MM.1S (cell line): ENCODE measurements around the gene SUMO1.

Experiments used
- DNase-seq: peaks from one replicate; pipeline ENCODE4 v3.0.0-alpha.2; 2015
- H2AFZ ChIP-seq: fragments of 300-600 bp; sonication (generic); 2 replicates; pipeline ENCODE4 v1.6.0; 2016; ENCODE audit warnings: antibody characterized with exemption, low read length
- H3F3A ChIP-seq: fragments of 300-600 bp; sonication (generic); 2 replicates; pipeline ENCODE4 v1.6.1; 2016; ENCODE audit warnings: mild to moderate bottlenecking, antibody characterized with exemption, low read length, moderate library complexity, mixed read lengths; ENCODE audit not compliant: insufficient read depth
- H3K27ac ChIP-seq: fragments of 300-600 bp; sonication (generic); 2 replicates; pipeline ENCODE4 v1.5.1; 2016; ENCODE audit warnings: mild to moderate bottlenecking, low read length
- H3K27me3 ChIP-seq: fragments of 300-600 bp; sonication (generic); replicated peaks from 2 replicates; pipeline ENCODE4 v1.6.0; 2016; ENCODE audit warnings: low read length; ENCODE audit not compliant: insufficient read depth
- H3K36me3 ChIP-seq: fragments of 300-600 bp; sonication (generic); replicated peaks from 2 replicates; pipeline ENCODE4 v1.6.1; 2016; ENCODE audit warnings: mild to moderate bottlenecking, low read length, mixed read lengths; ENCODE audit not compliant: insufficient read depth
- H3K4me1 ChIP-seq: fragments of 300-600 bp; sonication (generic); 2 replicates; pipeline ENCODE4 v1.6.1; 2016; ENCODE audit warnings: low read length, mixed read lengths
- H3K4me2 ChIP-seq: fragments of 300-600 bp; sonication (generic); 2 replicates; pipeline ENCODE4 v1.6.0; 2016; ENCODE audit warnings: low read depth, low read length
- H3K4me3 ChIP-seq: fragments of 300-600 bp; sonication (generic); 2 replicates; pipeline ENCODE4 v1.5.1; 2016; ENCODE audit warnings: low read length, mixed read lengths
- H3K79me2 ChIP-seq: fragments of 300-600 bp; sonication (generic); 2 replicates; pipeline ENCODE4 v1.6.1; 2016; ENCODE audit warnings: mixed run types, low read length, mixed read lengths
- H3K9ac ChIP-seq: fragments of 300-600 bp; sonication (generic); 2 replicates; pipeline ENCODE4 v1.6.1; 2016; ENCODE audit warnings: low read length, mixed read lengths
- H3K9me2 ChIP-seq: fragments of 300-600 bp; sonication (generic); replicated peaks from 2 replicates; pipeline ENCODE4 v1.6.1; 2016; ENCODE audit warnings: mild to moderate bottlenecking, low read length, mixed read lengths; ENCODE audit not compliant: insufficient read depth
- H3K9me3 ChIP-seq: fragments of 300-600 bp; sonication (generic); replicated peaks from 2 replicates; pipeline ENCODE4 v1.6.1; 2016; ENCODE audit warnings: mild to moderate bottlenecking, low read length, mixed read lengths; ENCODE audit not compliant: insufficient read depth
- H4K20me1 ChIP-seq: fragments of 300-600 bp; sonication (generic); 2 replicates; pipeline ENCODE4 v1.6.1; 2016; ENCODE audit warnings: mild to moderate bottlenecking, low read length, moderate library complexity, mixed read lengths; ENCODE audit not compliant: insufficient read depth
- EZH2 ChIP-seq: fragments of 300-600 bp; sonication (generic); optimal IDR thresholded peaks from 2 replicates; pipeline ENCODE3; 2017; ENCODE audit warnings: low read depth, mild to moderate bottlenecking, antibody characterized with exemption, low read length, mixed read lengths
- EZH2phosphoT487 ChIP-seq: fragments of 300-600 bp; sonication (generic); IDR thresholded peaks from 2 replicates; pipeline ENCODE4 v1.6.1; 2018; ENCODE audit warnings: antibody characterized with exemption, low read length
- TF ChIP-seq, protein P1 (sequence below): fragments of 300-600 bp; sonication (generic); IDR thresholded peaks from 2 replicates; pipeline ENCODE4 v1.5.1; 2016; ENCODE audit warnings: antibody characterized with exemption, low read length, mixed read lengths

SUMO1 gene

DNA sequence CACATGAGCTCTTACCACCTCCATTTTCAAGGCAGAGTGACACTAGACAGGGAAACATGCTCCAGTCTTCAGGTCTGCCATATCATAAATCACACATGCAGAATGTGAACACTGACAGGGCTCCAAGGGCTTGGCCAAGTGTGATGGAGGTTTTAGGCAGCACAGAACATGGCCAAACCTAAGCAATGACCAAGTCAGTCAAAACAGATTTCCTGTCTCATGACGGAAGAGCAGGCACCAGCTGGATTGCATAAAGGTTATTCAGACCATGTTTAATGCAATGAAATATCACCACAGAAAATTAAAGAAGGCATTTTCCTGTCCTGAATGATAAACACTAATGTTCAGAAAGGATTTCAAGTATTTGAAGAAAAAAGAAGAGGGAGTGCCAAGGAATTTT, 72.5 kb downstream of the SUMO1 start:
- Histone ChIP-seq H3F3A (no peaks in the 10 kb centered on the region), H3K79me2 (no peaks in the 10 kb centered on the region), H3K9ac (no peak overlapping the region), H4K20me1 (no peaks in the 10 kb centered on the region), H3K27me3 (no peaks in the 10 kb centered on the region), H3K4me2 (no peak overlapping the region), H3K4me3 (no peak overlapping the region), H3K4me1 (no peaks in the 10 kb centered on the region), H3K36me3 (no peaks in the 10 kb centered on the region), H3K27ac (no peak overlapping the region), H3K9me3 (no peaks in the 10 kb centered on the region), H3K9me2 (no peaks in the 10 kb centered on the region), H2AFZ (no peak overlapping the region)
- DNase-seq, result no peak
- no peak for TF ChIP-seq EZH2
- TF ChIP-seq EZH2phosphoT487, result no peak
- TF ChIP-seq, protein P1, sequence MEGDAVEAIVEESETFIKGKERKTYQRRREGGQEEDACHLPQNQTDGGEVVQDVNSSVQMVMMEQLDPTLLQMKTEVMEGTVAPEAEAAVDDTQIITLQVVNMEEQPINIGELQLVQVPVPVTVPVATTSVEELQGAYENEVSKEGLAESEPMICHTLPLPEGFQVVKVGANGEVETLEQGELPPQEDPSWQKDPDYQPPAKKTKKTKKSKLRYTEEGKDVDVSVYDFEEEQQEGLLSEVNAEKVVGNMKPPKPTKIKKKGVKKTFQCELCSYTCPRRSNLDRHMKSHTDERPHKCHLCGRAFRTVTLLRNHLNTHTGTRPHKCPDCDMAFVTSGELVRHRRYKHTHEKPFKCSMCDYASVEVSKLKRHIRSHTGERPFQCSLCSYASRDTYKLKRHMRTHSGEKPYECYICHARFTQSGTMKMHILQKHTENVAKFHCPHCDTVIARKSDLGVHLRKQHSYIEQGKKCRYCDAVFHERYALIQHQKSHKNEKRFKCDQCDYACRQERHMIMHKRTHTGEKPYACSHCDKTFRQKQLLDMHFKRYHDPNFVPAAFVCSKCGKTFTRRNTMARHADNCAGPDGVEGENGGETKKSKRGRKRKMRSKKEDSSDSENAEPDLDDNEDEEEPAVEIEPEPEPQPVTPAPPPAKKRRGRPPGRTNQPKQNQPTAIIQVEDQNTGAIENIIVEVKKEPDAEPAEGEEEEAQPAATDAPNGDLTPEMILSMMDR, result no peak

DNA sequence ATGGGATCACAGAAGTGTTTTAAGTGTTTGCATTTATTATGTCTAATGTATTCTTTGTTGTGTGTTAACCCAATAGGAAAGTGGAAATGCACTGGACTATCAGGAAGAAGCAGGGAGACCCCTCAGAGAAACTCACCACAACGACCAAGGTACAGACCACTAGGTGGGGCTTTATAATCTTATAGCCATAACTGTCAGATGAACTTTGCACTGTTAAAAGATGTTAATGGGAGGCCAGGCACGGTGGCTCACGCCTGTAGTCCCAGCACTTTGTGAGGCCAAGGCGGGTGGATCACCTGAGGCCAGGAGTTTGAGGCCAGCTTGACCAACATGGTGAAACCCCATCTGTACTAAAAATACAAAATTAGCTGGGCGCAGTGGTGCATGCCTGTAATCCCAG, 73.2 kb downstream of the SUMO1 start:
- no peaks in the 10 kb centered on the region for H3K9me2 ChIP-seq

DNA sequence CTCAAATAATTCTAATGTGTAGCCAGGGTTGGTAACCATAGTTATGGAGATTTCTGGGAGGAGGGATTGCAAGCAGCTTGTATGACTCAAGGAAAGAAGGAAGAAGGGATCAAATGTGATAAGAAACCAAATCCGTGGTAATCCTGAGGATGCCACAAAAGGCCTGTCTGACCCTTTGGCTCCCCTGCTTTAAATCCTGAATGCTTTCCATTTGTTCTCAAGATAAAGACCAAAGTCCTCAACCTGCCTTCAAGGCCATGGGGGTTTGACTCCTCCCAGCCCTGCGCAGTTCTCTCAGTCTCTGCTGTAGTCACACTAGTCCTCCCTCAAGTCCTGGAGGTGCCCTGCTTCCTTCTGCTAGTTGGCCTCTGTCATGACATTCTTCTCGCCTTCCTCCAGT, 74.0 kb downstream of the SUMO1 start:
- H3K9ac ChIP-seq, result no peak overlapping the region
- H3K9me3 ChIP-seq, result no peaks in the 10 kb centered on the region
- H3F3A ChIP-seq, result no peaks in the 10 kb centered on the region
- no peaks in the 10 kb centered on the region for H3K9me2 ChIP-seq
- H3K36me3 ChIP-seq, result no peaks in the 10 kb centered on the region
- no peaks in the 10 kb centered on the region for H3K27me3 ChIP-seq
- DNase-seq, result no peak
- no peak overlapping the region for H3K27ac ChIP-seq
- TF ChIP-seq EZH2phosphoT487, result no peak
- no peak for TF ChIP-seq EZH2
- TF ChIP-seq, protein P1, result no peak
- no peaks in the 10 kb centered on the region for H3K4me1 ChIP-seq
- H3K4me2 ChIP-seq, result no peak overlapping the region
- H3K79me2 ChIP-seq, result no peaks in the 10 kb centered on the region
- no peak overlapping the region for H3K4me3 ChIP-seq
- no peaks in the 10 kb centered on the region for H4K20me1 ChIP-seq
- H2AFZ ChIP-seq, result no peak overlapping the region

More for the DNA sequence above, 73.2 kb downstream of the SUMO1 start:
- TF ChIP-seq, protein P1, result no peak
- TF ChIP-seq EZH2phosphoT487 (no peak), EZH2 (no peak)
- Histone ChIP-seq H3K27me3 (no peaks in the 10 kb centered on the region), H3K27ac (no peak overlapping the region), H3K9me3 (no peaks in the 10 kb centered on the region), H4K20me1 (no peaks in the 10 kb centered on the region), H3K36me3 (no peaks in the 10 kb centered on the region), H3K9ac (no peak overlapping the region), H3F3A (no peaks in the 10 kb centered on the region), H2AFZ (no peak overlapping the region), H3K4me1 (no peaks in the 10 kb centered on the region), H3K4me3 (no peak overlapping the region), H3K4me2 (no peak overlapping the region), H3K79me2 (no peaks in the 10 kb centered on the region)
- DNase-seq, result no peak
